H1 (cell line): ENCODE data around the gene SPRED1. TPM values are rescaled to one million over a fixed set of nuclear protein-coding genes. Genes with fewer than 3 reads are reported as not detected.

Source experiments
- CTCF ChIA-PET: fragments of 300-600 bp; sonication (Branson Sonifier 250); formaldehyde crosslinking; loops from one replicate; lab custom pipeline; 2021; ENCODE audit not compliant: partially characterized antibody; lab: Charles Lee
- POLR2A ChIA-PET: fragments of 300-600 bp; sonication (Branson Sonifier 250); formaldehyde crosslinking; loops from one replicate; lab custom pipeline; 2021; ENCODE audit warnings: inconsistent platforms; ENCODE audit not compliant: partially characterized antibody; lab: Charles Lee
- DNase-seq, 2 experiments: peaks; one replicate each; pipeline versions ENCODE4 v3.0.0 to v3.0.0-alpha.2; 2010 to 2022; ENCODE audit warnings: low spot score in 2 of 2, low read depth in 1 of 2, mixed read lengths in 1 of 2
- FAIRE-seq: peaks from 2 replicates; lab custom pipeline; 2011; peaks lifted over from hg19 to GRCh38; lab: Jason Lieb, UNC
- H2AFZ ChIP-seq: 2 replicates; pipeline ENCODE4 v1.8.1; 2012; ENCODE audit warnings: low read length, inconsistent platforms
- H2AK5ac ChIP-seq: 2 replicates; pipeline ENCODE4 v1.6.1; 2013; ENCODE audit warnings: low read depth, low read length
- H2BK120ac ChIP-seq: replicated peaks from 2 replicates; pipeline ENCODE3; 2013; ENCODE audit warnings: low read depth, low read length, inconsistent platforms
- H2BK12ac ChIP-seq: 2 replicates; pipeline ENCODE4 v1.6.1; 2013; ENCODE audit warnings: low read depth, low read length
- H2BK15ac ChIP-seq: 2 replicates; pipeline ENCODE4 v1.6.1; 2013; ENCODE audit warnings: low read length
- H2BK20ac ChIP-seq: 2 replicates; pipeline ENCODE4 v1.6.1; 2013; ENCODE audit warnings: low read length
- H2BK5ac ChIP-seq: 2 replicates; pipeline ENCODE4 v1.6.1; 2013; ENCODE audit warnings: low read depth, low read length
- H3K14ac ChIP-seq: 2 replicates; pipeline ENCODE4 v1.6.1; 2013; ENCODE audit warnings: inconsistent platforms; ENCODE audit not compliant: insufficient read length
- H3K18ac ChIP-seq: 2 replicates; pipeline ENCODE4 v1.6.1; 2013; ENCODE audit warnings: low read length; ENCODE audit errors: extremely low read depth
- H3K23ac ChIP-seq: 2 replicates; pipeline ENCODE4 v1.6.1; 2013; ENCODE audit warnings: inconsistent platforms; ENCODE audit not compliant: insufficient read length
- H3K23me2 ChIP-seq: 2 replicates; pipeline ENCODE4 v1.6.1; 2013; ENCODE audit warnings: low read depth, low read length
- H3K27ac ChIP-seq: 2 replicates; pipeline ENCODE4 v1.6.1; 2011; ENCODE audit warnings: low read depth, low read length, inconsistent platforms
- H3K27me3 ChIP-seq, 4 experiments: replicated peaks in 1 of 4; 1 replicate in 1 of 4; 2 replicates in 3 of 4; pipeline versions ENCODE4 v1.6.1 to v1.8.1; 2011 to 2013; ENCODE audit warnings: low read length in 3 of 4, mild to moderate bottlenecking in 3 of 4, inconsistent platforms in 2 of 4, mixed read lengths in 2 of 4, moderate library complexity in 1 of 4; ENCODE audit not compliant: control insufficient read depth in 3 of 4, insufficient read depth in 3 of 4; ENCODE audit errors: extremely low read depth in 1 of 4
- H3K36me3 ChIP-seq, 4 experiments: 2 replicates each; pipeline versions ENCODE4 v1.6.1 to v1.8.1; 2011 to 2013; ENCODE audit warnings: mild to moderate bottlenecking in 4 of 4, low read length in 3 of 4, moderate library complexity in 2 of 4, control low read depth in 1 of 4, inconsistent platforms in 1 of 4; ENCODE audit not compliant: insufficient read depth in 4 of 4, control insufficient read depth in 2 of 4
- H3K4ac ChIP-seq: replicated peaks from 2 replicates; pipeline ENCODE3; 2013; ENCODE audit warnings: low read length, low read depth, mixed read lengths, inconsistent platforms; ENCODE audit not compliant: insufficient read length
- H3K4me1 ChIP-seq, 4 experiments: replicated peaks in 1 of 4; 1 replicate in 1 of 4; 2 replicates in 3 of 4; pipeline versions ENCODE4 v1.6.1 to v1.8.1; 2011 to 2013; ENCODE audit warnings: low read length in 3 of 4, inconsistent platforms in 2 of 4, mixed read lengths in 1 of 4; ENCODE audit not compliant: insufficient read depth in 4 of 4, control insufficient read depth in 3 of 4
- H3K4me2 ChIP-seq, 2 experiments: 2 replicates each; pipeline versions ENCODE4 v1.6.1 to v1.8.1; 2011 to 2013; ENCODE audit warnings: low read depth in 2 of 2, low read length in 2 of 2, control low read depth in 1 of 2, inconsistent platforms in 1 of 2, mild to moderate bottlenecking in 1 of 2; ENCODE audit not compliant: insufficient read depth in 1 of 2
- H3K4me3 ChIP-seq, 4 experiments: fragments of 200-600, 300-600 bp in 1 of 4; sonication (generic), shearing (Covaris generic), sonication (Bioruptor Twin) in 1 of 4; 2 replicates each; pipeline versions ENCODE4 v1.5.1 to v1.8.1; 2011 to 2016; ENCODE audit warnings: low read length in 4 of 4, low read depth in 3 of 4, control low read depth in 2 of 4, inconsistent platforms in 2 of 4, mild to moderate bottlenecking in 2 of 4, mixed read lengths in 1 of 4, moderate library complexity in 1 of 4; ENCODE audit not compliant: insufficient read depth in 2 of 4; ENCODE audit errors: extremely low read depth in 1 of 4
- H3K56ac ChIP-seq: replicated peaks from 2 replicates; pipeline ENCODE3; 2013; ENCODE audit warnings: low read depth, mild to moderate bottlenecking, mixed read lengths, low read length, inconsistent platforms; ENCODE audit not compliant: insufficient read length
- H3K79me1 ChIP-seq: 2 replicates; pipeline ENCODE4 v1.6.1; 2013; ENCODE audit warnings: low read depth, low read length, control low read depth
- H3K79me2 ChIP-seq, 2 experiments: 2 replicates each; pipeline versions ENCODE4 v1.6.1 to v1.8.1; 2012 to 2013; ENCODE audit warnings: low read length in 2 of 2, mild to moderate bottlenecking in 2 of 2, inconsistent platforms in 1 of 2; ENCODE audit not compliant: insufficient read depth in 2 of 2, control insufficient read depth in 1 of 2
- H3K9ac ChIP-seq, 4 experiments: replicated peaks in 1 of 4; 1 replicate in 1 of 4; 2 replicates in 3 of 4; pipeline versions ENCODE4 v1.6.1 to v1.8.1; 2011 to 2013; ENCODE audit warnings: low read depth in 3 of 4, low read length in 3 of 4, control low read depth in 2 of 4, mild to moderate bottlenecking in 2 of 4, moderate library complexity in 2 of 4, inconsistent platforms in 1 of 4; ENCODE audit errors: extremely low read depth in 1 of 4
- H3K9me3 ChIP-seq, 2 experiments: 2 replicates each; pipeline versions ENCODE4 v1.6.1 to v1.8.1; 2012 to 2013; ENCODE audit warnings: mild to moderate bottlenecking in 2 of 2, moderate library complexity in 2 of 2, control low read depth in 1 of 2, inconsistent platforms in 1 of 2, low read depth in 1 of 2, low read length in 1 of 2, mixed read lengths in 1 of 2; ENCODE audit not compliant: insufficient read depth in 2 of 2
- H4K20me1 ChIP-seq, 2 experiments: replicated peaks in 1 of 2; 2 replicates each; pipeline versions ENCODE3 to v1.8.1; 2011 to 2013; ENCODE audit warnings: inconsistent platforms in 2 of 2, low read length in 2 of 2, mild to moderate bottlenecking in 1 of 2; ENCODE audit not compliant: insufficient read depth in 2 of 2, control insufficient read depth in 1 of 2
- H4K5ac ChIP-seq: 2 replicates; pipeline ENCODE4 v1.6.1; 2013; ENCODE audit warnings: low read length, low read depth, mixed read lengths, inconsistent platforms; ENCODE audit not compliant: insufficient read length
- H4K8ac ChIP-seq: 2 replicates; pipeline ENCODE4 v1.8.0; 2013; ENCODE audit warnings: mild to moderate bottlenecking, moderate library complexity, low read length, inconsistent platforms; ENCODE audit not compliant: insufficient read depth; ENCODE audit errors: extremely low read depth
- H4K91ac ChIP-seq: replicated peaks from 2 replicates; pipeline ENCODE3; 2013; ENCODE audit warnings: low read length, mixed read lengths, inconsistent platforms; ENCODE audit not compliant: insufficient read length
- ATF2 ChIP-seq: IDR thresholded peaks from 2 replicates; pipeline ENCODE4 v1.6.1; 2012; ENCODE audit warnings: low read length, inconsistent platforms
- CBX5 ChIP-seq: fragments of 300-800, 300-1000 bp; sonication (generic); IDR thresholded peaks from 2 replicates; pipeline ENCODE4 v1.7.1; 2016; ENCODE audit warnings: antibody characterized with exemption, low read length, low read depth
- KDM1A ChIP-seq: fragments of 200-600, 300-600 bp; sonication (generic); IDR thresholded peaks from 2 replicates; pipeline ENCODE4 v1.7.1; 2016; ENCODE audit warnings: mild to moderate bottlenecking, low read length, borderline replicate concordance
- SP1 ChIP-seq: IDR thresholded peaks from 2 replicates; pipeline ENCODE4 v1.6.1; 2011; ENCODE audit warnings: low read depth, low read length
- USF2 ChIP-seq: IDR thresholded peaks from 2 replicates; pipeline ENCODE4 v1.6.1; 2011; ENCODE audit warnings: low read length, improper control_type of control experiment
- WGBS, 2 experiments: shearing (Covaris generic) in 1 of 2; methylation state at CpG; one replicate each; pipeline versions ENCODE4 v1.1.6 to v1.1.7; 2013 to 2015; ENCODE audit warnings: low lambda C conversion rate in 2 of 2, mixed read lengths in 2 of 2, inconsistent platforms in 1 of 2, low coverage in 1 of 2, missing lambda C conversion rate in 1 of 2; ENCODE audit not compliant: insufficient replicate concordance in 2 of 2, insufficient coverage in 1 of 2, insufficient read length in 1 of 2; ENCODE audit errors: extremely low coverage in 1 of 2, missing lambda C conversion rate in 1 of 2; 5-methylcytosine and 5-hydroxymethylcytosine counted together
- polyA plus RNA-seq, 7 experiments: library from polyadenylated mRNA; depleted of rRNA in 3 of 7; stranded (reverse) in 5 of 7; unstranded in 2 of 7; fragments of >200 nt in 5 of 7; fragments of 200-250 nt in 2 of 7; gene quantifications; 1 replicate in 5 of 7; 2 replicates in 1 of 7; 4 replicates in 1 of 7; pipeline versions ENCODE4 v1.2.1 to v1.2.3, GENCODE V29; 2011 to 2013; ENCODE audit warnings: missing spikeins in 2 of 7, mixed read lengths in 2 of 7
- total RNA-seq: library from RNA; stranded (reverse); fragmentation: NEBNext Ultra II Directional; extraction: Animal tissue kit (Norgen Biotek cat#: 25700); gene quantifications from 2 replicates; pipeline ENCODE4 v1.2.1, GENCODE V29; 2021

SPRED1 gene
- total and polyA plus RNA-seq, 2 of the 8 experiments (the other 6 are each of a cell fraction or from before 2014, with no cell fraction given) = 5.5 to 30.3 TPM

GRCh38 chr15:38208206-38208605 is 44.4 kb upstream of the SPRED1 start:
- Histone ChIP-seq H3K4ac (no peak overlapping the region), H3K27me3 (no peaks in the 10 kb centered on the region), H3K4me3 (no peak overlapping the region), H4K8ac (no peak overlapping the region), H3K79me2 (no peaks in the 10 kb centered on the region), H2BK5ac (no peak overlapping the region), H4K20me1 (no peaks in the 10 kb centered on the region), H3K9me3 (no peaks in the 10 kb centered on the region), H2AK5ac (no peak overlapping the region), H3K14ac (no peak overlapping the region), H3K23me2 (no peaks in the 10 kb centered on the region), H3K27ac (no peak overlapping the region), H3K18ac (no peak overlapping the region), H4K91ac (no peak overlapping the region), H3K56ac (no peak overlapping the region), H3K23ac (no peak overlapping the region), H3K36me3 (no peaks in the 10 kb centered on the region), H2AFZ (no peak overlapping the region), H3K79me1 (no peaks in the 10 kb centered on the region), H2BK15ac (no peak overlapping the region), H3K4me1 (no peaks in the 10 kb centered on the region), H2BK120ac (no peak overlapping the region), H3K4me2 (no peak overlapping the region), H2BK12ac (no peak overlapping the region), H2BK20ac (no peak overlapping the region), H4K5ac (no peak overlapping the region), H3K9ac (no peak overlapping the region)
- FAIRE-seq (no peak), DNase-seq (no peak)
- POLR2A ChIA-PET = no interaction called here
- CTCF ChIA-PET = interaction anchor here (0.6 to 1.6 kb wide), 3 partner anchors 10 to 1579 kb away, joined by 3 to 4 read pairs (median 3); no protein-coding TSS in a partner anchor
- no peak for TF ChIP-seq ATF2
- no peak for TF ChIP-seq KDM1A
- TF ChIP-seq CBX5 = no peak
- TF ChIP-seq USF2 = no peak
- TF ChIP-seq SP1 = no peak
- WGBS, 2 experiments = 79% methylated on average over 1 of the region's 1 CpG; no CpG with 5 or more reads in 1 of the 2 experiments
